Skin epidermis (tissue), 12 donors: Measurements from ENCODE around the gene CD82.

Experiments
- H3K27ac ChIP-seq, 21 experiments: fragments of 200-600 bp; sonication (generic) in 11 of 21; one replicate each; pipeline ENCODE4 v1.5.0; 2020; ENCODE audit warnings: mild to moderate bottlenecking in 3 of 21, inconsistent platforms in 2 of 21, moderate library complexity in 2 of 21
- H3K4me3 ChIP-seq, 7 experiments: fragments of 200-600 bp; sonication (generic) in 2 of 7; one replicate each; pipeline ENCODE4 v1.5.0; 2020; ENCODE audit warnings: inconsistent platforms in 2 of 7, mild to moderate bottlenecking in 2 of 7, moderate library complexity in 1 of 7

The CD82 gene, protein sequence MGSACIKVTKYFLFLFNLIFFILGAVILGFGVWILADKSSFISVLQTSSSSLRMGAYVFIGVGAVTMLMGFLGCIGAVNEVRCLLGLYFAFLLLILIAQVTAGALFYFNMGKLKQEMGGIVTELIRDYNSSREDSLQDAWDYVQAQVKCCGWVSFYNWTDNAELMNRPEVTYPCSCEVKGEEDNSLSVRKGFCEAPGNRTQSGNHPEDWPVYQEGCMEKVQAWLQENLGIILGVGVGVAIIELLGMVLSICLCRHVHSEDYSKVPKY

DNA sequence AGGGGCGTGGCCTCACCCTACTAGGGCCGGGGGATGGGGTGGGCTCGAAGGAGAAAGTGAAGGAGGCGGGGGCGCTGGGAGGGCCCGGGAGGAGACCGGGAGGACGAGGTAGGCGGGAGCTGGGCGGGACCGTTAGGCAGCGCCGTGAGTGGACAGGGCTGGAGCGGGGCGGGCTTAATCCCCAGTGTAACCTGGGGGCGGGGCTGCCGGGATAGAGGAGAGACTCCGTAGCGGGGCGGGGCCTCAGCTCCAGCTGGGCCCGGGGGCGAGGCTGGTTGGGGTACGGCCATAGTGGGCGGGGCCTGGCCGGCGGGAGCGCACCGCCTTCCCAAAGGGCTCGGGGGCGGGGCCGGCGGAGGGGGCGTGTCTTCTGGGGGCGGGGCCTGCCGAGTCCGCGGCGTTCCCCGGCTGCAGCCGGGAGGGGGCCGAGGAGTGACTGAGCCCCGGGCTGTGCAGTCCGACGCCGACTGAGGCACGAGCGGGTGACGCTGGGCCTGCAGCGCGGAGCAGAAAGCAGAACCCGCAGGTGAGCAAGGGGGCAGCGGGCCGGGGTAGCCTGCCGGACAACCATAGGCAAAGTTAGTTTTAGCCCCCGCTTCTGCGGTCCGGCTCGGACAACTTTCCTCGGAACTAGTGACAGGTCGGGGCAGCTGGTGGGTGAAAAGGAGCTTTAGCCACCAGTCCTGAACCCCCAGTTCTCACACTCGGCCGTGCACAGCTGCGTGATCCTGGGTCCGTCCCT, at the start of gene CD82:
CD82 (plus strand) TSS at position 453 of the 742 bp plus-strand sequence. CDS start 29,000 bp downstream, outside the sequence.
- Histone ChIP-seq H3K4me3 (peak within 1 kb of the TSS; percentile 47 to 58 (median 54)), H3K27ac (peak within 1 kb of the TSS; percentile 1 to 97 (median 92))

DNA sequence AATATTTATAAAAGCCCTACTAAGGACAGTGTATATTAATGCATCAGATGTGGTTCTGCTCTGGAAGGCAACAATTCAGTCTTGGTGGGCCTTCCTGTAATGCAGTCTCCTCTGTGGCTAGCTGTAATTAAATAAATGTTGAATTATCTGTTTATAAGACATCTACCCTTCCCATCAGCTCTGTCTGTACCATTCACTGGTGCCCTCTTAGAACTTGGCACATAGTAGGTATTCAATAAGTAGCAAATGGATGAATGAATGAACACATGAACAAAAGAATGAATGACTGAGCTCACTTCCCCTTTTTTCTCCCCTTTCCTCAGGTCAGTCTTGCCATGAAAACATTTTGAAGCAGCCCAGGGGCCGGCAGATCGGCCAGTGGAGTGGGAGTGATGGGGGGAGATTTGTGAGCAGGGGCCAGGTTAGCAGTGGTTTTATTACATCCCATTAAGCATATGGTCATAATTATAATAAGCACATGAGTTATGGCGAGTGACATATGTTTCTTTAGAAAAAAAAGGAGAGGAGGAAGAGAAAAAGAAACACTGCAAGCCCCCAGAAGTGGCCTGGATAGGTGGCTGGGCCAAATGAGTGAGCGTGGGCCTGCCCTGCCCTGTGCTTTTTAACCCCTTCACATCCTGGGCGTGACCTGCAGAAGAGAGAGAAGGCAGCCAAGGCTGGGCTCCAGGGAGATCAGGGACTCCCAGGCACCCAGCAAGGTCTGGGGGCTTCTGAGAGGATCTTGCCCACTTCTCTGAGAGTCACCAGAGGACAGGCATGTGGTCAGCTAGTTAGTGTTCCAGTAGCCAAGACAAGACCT, 48.6 kb upstream of the CD82 start:
- Histone ChIP-seq H3K27ac (no peak overlapping the region), H3K4me3 (no peak overlapping the region)

DNA sequence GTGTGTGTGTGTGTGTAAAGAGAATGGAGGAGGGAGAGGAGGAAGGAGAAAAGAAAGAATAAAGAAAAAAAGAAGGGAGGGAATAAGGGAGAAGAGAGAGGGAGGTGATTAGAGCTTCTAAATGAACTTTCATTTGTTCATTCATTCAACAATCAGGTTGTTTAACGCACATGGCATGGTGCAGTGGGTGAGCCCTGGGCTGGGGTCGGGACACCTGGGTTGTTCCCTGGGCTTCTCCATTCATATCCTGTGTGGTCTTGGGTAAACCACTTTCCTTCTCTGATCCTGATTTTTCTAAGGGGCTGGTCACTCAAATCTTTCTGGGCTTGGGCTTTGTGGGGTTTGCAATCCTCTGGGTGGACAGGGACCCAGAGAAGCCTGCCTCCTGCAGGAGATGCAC, 47.9 kb upstream of the CD82 start:
- no peak overlapping the region for H3K4me3 ChIP-seq
- no peak overlapping the region for H3K27ac ChIP-seq

DNA sequence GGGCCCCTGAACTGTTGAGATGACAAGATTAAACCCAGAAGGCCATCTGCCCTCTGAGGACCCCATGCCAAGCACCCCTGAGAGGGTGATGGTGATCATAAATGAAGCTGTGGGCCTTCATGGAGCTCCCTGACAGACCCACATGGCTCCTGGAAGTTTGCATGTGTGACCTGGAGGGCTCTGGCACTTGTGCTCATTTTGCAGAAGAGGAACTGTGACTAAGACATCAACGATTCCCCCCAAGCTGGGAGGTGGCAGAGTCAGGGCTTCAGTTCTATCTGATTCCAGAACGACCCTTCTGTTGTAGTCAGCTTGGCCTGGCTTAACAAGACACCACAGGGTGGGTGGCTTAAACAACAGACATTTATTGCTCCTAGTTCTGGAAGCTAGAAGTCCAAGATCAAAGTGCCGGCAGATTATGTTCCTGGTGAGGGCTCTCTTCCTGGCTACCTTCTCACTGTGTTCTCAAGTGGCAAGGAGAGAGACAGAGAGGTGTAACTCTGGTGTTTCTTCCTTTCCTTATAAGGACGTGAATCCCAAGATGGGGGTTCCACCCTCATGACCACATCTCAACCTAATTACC, 46.4 kb upstream of the CD82 start:
- Histone ChIP-seq H3K4me3 (no peak overlapping the region), H3K27ac (no peak overlapping the region)

DNA sequence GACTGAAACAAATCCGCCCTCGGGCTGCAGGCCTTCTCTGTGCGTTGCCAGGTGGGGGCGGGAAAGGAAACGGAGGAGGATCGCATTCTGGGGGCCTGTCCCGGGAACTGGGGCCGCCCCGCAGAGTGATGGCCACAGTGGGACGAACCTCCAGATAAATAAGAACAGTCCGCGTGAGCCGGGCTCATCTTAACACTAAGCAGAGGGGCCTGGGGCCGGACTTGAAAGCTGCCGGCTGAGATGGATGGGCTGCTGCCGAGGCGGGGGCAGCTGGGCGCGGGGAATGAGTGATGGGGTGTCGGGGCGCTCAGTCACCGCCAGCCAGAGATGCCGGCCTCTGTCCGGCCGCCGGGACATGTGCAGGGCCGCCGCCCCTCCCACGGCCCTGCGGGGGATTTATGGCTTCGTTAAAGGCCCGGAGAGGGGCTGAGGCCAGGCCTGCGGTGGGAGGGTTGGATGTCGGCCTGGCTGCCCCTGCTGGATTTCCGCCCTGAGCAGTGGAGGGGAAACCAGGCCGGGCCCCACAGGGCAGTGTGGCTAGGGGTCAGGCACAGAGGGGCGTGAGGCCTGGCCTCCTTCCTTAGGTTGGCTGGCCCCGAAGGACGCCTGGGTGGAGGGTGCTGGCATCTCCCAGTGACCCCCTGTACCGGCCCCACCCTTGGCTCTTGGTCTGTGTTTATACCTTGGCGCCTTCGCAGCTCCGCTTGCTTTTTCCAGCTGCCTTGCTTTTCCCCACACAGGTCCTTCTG, 45.3 kb upstream of the CD82 start:
- no peak overlapping the region for H3K27ac ChIP-seq

DNA sequence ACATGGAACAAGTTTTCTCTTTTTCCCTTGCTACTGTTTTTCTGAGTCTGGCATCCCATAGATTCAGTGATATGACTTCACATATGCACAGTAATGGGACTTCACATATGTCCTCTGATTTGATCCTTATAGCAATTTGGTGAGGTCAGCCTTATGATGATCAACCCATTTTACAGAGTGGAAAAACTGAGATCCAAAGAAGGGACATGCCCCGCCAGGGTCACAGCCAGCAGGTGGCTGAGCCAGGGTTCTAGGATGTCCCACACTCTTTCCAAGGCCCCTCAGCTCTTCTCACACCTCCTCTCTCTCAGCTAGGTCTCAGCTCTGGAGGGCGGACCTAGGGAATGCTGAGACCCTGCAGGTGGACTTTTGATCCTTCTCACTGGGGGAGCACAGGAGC, 44.3 kb upstream of the CD82 start:
- no peak overlapping the region for H3K4me3 ChIP-seq
- no peak overlapping the region for H3K27ac ChIP-seq

More for the DNA sequence above, 45.3 kb upstream of the CD82 start:
- no peak overlapping the region for H3K4me3 ChIP-seq

DNA sequence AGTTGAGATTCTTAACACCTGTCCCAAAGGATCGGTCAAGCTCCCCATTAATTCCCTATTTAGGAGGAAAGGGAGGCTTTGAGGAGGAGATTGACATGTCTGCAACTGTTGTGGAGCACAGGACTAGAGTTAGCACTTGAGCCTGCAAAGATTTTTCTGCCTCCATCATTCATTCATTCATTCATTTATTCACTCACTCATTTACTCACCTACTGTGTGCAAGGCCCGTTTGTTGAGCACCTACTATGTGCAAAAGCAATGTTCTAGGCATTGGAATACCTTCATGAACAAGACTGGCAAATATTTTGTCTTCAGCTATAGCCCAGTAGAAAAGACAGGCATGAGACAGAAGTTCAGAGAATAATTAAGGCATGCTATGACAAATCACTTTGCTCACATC, 43.2 kb upstream of the CD82 start:
- Histone ChIP-seq H3K27ac (no peak overlapping the region), H3K4me3 (no peak overlapping the region)

DNA sequence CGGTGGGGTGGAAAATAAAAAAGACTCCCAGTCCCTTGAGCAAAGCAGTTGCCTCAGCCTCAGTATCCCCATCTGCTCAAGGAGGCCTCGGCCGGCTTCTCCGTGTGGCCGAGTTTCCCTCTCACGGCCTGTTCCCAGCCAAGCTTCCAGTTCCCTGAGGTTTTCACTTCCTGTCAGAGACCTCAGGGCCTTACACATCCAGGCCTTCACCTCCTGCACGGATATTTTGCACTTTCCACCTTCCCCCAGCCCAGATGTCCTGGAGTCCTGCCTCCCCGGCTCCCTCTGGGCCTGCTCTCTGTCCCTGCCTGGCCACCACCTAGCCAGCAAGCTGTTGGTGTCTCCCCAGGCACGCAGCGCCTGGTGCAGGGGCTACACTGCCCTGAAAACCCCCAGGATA, 41.1 kb upstream of the CD82 start:
- Histone ChIP-seq H3K4me3 (no peak overlapping the region), H3K27ac (no peak overlapping the region)

DNA sequence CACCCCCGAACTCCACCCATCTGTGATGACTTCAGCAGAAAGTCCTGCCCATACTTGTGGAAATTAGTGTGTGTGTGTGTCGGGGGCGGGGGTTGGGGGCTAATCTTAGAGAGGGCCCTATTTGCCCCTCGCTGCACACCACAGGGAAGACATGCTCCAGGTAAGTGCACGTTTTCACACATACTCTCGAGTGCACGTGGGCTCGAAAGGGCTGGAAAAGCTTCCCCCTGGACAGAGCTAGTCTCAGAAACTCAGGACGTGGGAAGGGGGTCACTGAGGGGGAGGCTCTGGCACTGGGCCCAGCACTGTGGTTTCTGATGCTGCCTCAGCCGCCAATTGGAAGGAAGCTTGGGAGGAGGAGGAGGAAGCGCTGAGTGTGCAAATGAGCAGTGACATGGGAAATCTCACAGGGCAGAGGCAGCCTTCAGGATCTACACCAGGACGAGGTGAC, 40.7 kb upstream of the CD82 start:
- no peak overlapping the region for H3K4me3 ChIP-seq
- H3K27ac ChIP-seq = no peak overlapping the region

DNA sequence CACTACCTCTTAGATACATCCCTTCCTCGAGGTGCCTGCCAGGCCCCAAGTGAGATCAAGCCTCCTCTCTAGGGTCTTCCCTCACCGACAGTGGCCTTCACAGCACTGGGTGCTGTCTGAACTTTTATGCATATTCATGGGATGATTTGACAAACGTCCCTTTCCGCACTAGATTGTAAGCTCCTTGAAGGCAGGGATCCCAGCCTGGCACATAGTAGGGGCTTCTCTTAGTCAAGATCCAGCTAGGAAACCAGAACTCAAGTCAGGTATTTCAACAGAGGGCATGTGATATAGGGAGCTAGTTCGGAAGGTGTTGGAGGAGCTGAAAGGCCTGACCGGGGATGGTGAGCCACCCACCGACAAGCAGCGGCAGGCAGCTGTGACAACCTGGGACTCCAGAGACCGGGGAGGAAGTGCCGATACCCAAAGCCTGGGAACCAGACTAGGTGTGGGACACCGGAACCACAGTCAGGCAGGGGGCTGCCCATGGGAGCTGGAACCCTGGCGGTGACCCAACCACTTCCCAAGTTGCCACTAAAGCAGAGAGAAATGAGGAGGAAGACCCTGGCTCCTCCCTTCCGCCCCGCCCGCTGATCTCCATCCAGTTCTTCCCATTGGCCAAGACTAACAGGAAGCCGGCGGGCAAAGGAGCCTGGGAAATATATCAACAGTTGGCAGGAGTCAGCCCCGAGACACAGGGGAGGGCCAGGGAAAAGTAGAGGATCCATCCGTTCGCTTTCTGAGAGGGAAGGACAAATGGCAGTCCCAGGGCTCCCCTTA, 39.8 kb upstream of the CD82 start:
- H3K27ac ChIP-seq = no peak overlapping the region
- no peak overlapping the region for H3K4me3 ChIP-seq

DNA sequence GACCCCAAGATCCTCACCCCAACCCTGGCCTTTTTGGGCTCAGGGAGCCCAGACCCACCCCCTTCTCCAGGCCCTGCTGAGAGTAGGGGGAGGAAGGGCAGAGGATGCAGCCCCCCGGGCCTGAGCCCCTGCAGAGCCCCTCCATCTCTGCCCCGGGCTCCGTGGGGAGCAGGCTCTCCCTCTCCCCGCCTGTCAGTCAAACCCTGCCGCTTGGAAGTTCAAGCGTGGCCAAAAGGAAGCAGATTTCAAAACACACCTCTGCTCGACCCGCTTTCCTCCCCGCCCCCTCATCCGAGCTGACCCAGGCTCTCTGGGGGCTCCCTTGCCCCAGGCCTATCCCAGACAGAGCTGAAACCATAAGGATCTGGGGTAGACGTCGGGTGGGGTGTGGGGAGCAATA, 39.0 kb upstream of the CD82 start:
- Histone ChIP-seq H3K4me3 (no peak overlapping the region), H3K27ac (no peak overlapping the region)

DNA sequence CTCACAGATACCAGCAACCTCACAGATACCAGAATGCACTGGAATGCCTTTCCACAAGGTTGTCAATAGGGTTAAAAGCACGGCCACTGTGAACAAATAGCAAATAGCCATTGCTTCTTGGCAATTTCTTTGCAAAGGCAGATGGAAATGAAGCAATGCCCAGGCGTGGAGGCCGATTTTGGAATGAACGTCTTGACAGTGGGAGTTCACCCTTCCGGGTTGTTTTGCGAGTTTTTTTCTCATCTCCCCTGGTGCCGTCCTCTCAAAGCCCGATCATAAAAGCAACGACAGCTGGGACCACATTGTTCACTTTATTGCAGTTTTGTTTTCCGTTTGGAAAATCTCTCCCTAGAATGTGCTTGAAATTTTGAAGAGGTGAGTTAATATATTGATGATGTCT, 38.0 kb upstream of the CD82 start:
- no peak overlapping the region for H3K27ac ChIP-seq

DNA sequence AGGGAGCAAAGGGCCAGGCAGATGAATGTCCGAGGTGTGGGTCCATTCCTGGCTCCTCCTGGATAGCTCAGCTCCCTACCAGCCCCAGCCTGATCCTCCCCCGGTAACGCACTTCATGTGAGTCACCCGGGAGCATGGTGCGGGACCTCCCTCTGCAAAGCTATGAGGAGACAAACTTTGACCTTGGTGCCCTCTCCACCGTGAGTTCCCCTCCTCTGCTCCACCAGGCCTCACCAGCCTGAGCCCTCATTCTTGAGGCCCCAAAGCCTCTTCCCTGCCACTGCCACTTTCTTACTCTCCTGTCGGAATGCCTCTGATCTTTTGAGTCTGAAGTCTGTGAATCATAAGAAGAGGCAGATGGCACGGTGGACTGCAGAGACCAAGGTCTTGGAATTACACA, 37.4 kb upstream of the CD82 start:
- Histone ChIP-seq H3K27ac (no peak overlapping the region), H3K4me3 (no peak overlapping the region)

More for the DNA sequence above, 38.0 kb upstream of the CD82 start:
- H3K4me3 ChIP-seq = no peak overlapping the region

DNA sequence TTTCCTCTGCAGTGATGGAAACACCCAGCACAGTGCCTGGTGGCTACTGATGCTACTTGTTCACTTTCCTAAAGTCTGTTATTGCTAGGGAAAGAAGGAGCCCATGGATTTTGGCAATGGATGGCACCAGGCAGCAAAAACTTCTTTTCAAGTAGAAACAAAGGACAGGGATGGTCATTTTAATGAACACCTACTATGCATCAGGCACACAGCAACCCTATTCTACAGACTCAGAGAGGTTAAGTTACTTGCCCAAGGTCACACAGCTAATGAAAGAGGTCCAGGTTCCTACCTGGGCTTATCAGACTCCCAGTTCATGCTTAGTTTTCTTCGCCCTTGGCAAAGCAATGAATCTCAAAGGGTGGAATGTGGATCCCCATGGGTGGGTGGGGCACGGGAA, 36.9 kb upstream of the CD82 start:
- no peak overlapping the region for H3K27ac ChIP-seq

DNA sequence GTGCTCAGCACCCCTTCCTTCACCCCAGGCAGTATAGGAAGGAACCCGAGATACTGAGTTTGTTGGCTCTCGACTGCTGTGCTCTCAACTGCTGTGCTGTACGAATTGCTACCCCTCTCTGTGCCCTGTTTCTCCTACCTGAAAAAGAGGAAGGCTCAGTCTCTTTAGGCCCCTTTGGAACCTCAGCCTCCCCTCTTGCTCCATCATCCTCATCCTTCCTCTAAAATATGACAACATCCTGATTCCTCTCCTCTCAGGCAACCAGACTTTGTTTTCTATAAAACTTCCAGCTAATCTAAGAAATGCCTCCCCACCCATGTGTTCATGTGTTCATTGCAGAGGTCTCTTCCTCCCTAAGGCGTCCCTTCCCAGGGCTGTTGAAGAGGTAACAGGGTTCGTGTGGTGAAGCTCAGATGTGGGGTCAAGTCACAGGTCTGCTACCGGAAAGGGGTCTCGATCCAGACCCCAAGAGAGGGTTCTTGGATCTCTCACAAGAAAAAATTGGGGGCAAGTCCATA, 35.5 kb upstream of the CD82 start:
- no peak overlapping the region for H3K27ac ChIP-seq

More for the DNA sequence above, 36.9 kb upstream of the CD82 start:
- H3K4me3 ChIP-seq = no peak overlapping the region

DNA sequence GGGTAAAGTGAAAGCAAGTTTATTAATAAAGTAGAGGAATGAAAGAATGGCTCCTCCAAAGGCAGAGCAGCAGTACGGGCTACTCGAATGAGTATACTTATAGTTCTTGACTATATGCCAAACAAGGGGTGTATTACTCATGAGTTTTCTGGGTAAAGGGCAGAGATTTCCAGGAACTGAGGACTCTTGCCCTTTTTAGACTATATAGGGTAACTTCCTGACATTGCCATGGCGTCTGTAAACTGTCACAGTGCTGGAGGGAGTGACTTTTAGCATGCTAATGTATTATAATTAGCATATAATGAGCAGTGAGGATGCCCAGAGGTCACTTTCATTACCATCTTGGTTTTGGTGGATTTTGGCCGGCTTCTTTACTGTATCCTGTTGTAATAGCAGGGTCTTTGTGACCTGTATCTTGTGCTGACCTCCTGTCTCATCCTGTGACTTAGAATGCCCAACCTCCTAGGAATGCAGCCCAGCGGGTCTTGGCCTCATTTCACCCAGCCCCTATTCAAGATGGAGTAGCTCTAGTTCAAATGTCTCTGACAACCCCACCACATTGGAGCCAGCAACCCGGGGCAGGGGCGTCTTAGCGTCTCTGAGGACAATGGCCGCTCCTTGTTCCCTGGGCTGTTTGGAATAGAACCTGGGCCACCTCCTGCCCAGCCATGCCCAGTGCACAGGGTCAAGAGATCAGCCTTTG, 34.9 kb upstream of the CD82 start:
- H3K27ac ChIP-seq = no peak overlapping the region
- H3K4me3 ChIP-seq = no peak overlapping the region

More for the DNA sequence above, 35.5 kb upstream of the CD82 start:
- H3K4me3 ChIP-seq = no peak overlapping the region

DNA sequence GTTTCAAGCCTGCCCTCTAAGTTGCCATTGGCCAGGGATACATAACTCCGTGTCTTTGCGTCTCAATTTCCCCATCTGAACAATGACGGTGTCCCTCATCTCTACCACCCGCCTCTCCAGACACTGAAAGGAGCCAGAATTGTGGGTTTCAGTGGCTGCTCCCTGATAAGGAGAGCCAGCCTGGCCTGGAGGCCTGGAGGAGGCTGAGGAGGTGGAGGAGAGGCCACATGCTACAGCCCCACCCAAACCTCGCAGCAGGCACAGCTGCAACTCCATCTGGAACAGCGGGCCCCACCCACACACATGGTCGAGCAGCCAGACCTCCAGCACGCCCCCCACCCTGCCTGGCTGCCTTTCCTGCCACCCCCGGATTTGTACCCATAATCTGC, 34.4 kb upstream of the CD82 start:
- H3K4me3 ChIP-seq = no peak overlapping the region
- no peak overlapping the region for H3K27ac ChIP-seq

DNA sequence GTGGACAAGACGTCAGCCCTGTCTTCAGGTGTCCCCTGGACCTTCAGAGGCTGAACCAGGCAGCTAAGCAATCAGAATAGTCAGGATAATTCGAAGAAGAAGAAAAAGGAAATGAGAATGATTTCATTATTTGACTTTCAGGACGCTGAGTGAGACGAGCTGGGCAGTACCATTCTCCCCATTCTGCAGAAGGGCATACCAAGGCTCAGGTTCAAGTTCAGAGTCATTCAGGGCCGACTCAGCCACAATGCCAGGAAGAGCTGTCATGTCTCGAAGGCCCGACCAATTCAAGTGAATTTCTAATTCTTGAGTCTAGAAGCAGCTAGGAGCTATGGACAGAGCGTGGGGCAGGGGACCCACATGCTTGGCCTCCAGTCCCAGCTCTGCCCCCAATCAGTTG, 33.8 kb upstream of the CD82 start:
- Histone ChIP-seq H3K27ac (no peak overlapping the region), H3K4me3 (no peak overlapping the region)
